Measurements from ENCODE around the gene CDC42EP3. TPM values are rescaled to one million over a fixed set of nuclear protein-coding genes. Genes with fewer than 3 reads are reported as not detected.

CDC42EP3 gene
- total RNA-seq, 4 donors from 2014 or later: 8.1 to 24.7 (median 18.8) TPM

GRCh38 chr2:37625796-37626571 is 45.5 kb downstream of the CDC42EP3 start:
- H3K4me3 ChIP-seq (replicated peaks in 1 of 3): no peak overlapping the region
- intact Hi-C loops (cut with DNase I): no loop called here
- H3K36me3 ChIP-seq: no peaks in the 10 kb centered on the region
- no peaks in the 10 kb centered on the region for H3K27me3 ChIP-seq
- TF ChIP-seq CTCF (IDR thresholded peaks at IDR 0.05) (no peak), POLR2A (IDR thresholded peaks at IDR 0.05) (no peak)
- H3K9me3 ChIP-seq: no peaks in the 10 kb centered on the region
- no peak overlapping the region for H3K27ac ChIP-seq
- 77 to 81% methylated on average over 11 of the region's 11 CpGs for WGBS, 2 donors
- DNase-seq: no peak
- no peaks in the 10 kb centered on the region for H3K4me1 ChIP-seq

GRCh38 chr2:37625156-37625555 is 46.3 kb downstream of the CDC42EP3 start:
- Histone ChIP-seq H3K9me3 (no peaks in the 10 kb centered on the region), H3K27ac (no peak overlapping the region), H3K4me3 (replicated peaks in 1 of 3) (no peak overlapping the region), H3K27me3 (no peaks in the 10 kb centered on the region), H3K4me1 (no peaks in the 10 kb centered on the region), H3K36me3 (no peaks in the 10 kb centered on the region)
- TF ChIP-seq CTCF (IDR thresholded peaks at IDR 0.05): no peak
- no peak for TF ChIP-seq POLR2A (IDR thresholded peaks at IDR 0.05)
- intact Hi-C loops (cut with DNase I): no loop called here
- no peak for DNase-seq

- H3K9me3 ChIP-seq: no peaks in the 10 kb centered on the region
- intact Hi-C loops (cut with DNase I): no loop called here
- H3K4me3 ChIP-seq (replicated peaks in 1 of 3): no peak overlapping the region
- no peaks in the 10 kb centered on the region for H3K4me1 ChIP-seq
- WGBS, 2 donors: 84% methylated on average over 8 of the region's 8 CpGs
- H3K27ac ChIP-seq: no peak overlapping the region
- no peak for TF ChIP-seq POLR2A (IDR thresholded peaks at IDR 0.05)
- TF ChIP-seq CTCF (IDR thresholded peaks at IDR 0.05): no peak
- no peaks in the 10 kb centered on the region for H3K27me3 ChIP-seq
- DNase-seq: no peak
- no peaks in the 10 kb centered on the region for H3K36me3 ChIP-seq
Measured at GRCh38 chr2:37623971-37624900, 47.2 kb downstream of the CDC42EP3 start.

GRCh38 chr2:37623406-37623805 is 48.0 kb downstream of the CDC42EP3 start:
- H3K4me3 ChIP-seq (replicated peaks in 1 of 3): no peak overlapping the region
- no peak overlapping the region for H3K27ac ChIP-seq
- H3K36me3 ChIP-seq: no peaks in the 10 kb centered on the region
- H3K4me1 ChIP-seq: no peaks in the 10 kb centered on the region
- intact Hi-C loops (cut with DNase I): no loop called here
- no peaks in the 10 kb centered on the region for H3K27me3 ChIP-seq
- TF ChIP-seq POLR2A (IDR thresholded peaks at IDR 0.05): no peak
- TF ChIP-seq CTCF (IDR thresholded peaks at IDR 0.05): no peak
- no peak for DNase-seq
- H3K9me3 ChIP-seq: no peaks in the 10 kb centered on the region

All from thyroid gland (tissue), 4 donors.